ENCODE measurements around the gene FGFR2. TPM values are rescaled to one million over a fixed set of nuclear protein-coding genes. Genes with fewer than 3 reads are reported as not detected.

The FGFR2 gene
- total RNA-seq, 1 experiment from 2014 or later, result 19.7 TPM

DNA sequence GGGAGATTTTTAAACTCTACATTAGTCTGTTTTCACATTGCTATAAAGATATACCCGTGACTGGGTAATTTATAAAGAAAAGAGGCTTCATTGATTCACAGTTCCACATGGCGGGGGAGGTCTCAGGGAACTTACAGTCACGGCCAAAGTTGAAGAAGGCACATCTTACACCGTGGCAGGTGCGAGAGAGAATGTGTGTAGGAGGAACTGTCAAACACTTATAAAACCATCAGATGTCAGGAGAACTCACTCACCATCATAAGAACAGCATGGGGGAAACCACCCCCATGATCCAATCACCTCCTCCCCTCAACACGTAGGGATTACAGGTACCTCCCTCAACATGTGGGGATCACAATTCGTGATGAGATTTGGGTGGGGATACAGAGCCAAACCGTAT, 129.5 kb downstream of the FGFR2 start (continued):
- TF ChIP-seq, protein P1, sequence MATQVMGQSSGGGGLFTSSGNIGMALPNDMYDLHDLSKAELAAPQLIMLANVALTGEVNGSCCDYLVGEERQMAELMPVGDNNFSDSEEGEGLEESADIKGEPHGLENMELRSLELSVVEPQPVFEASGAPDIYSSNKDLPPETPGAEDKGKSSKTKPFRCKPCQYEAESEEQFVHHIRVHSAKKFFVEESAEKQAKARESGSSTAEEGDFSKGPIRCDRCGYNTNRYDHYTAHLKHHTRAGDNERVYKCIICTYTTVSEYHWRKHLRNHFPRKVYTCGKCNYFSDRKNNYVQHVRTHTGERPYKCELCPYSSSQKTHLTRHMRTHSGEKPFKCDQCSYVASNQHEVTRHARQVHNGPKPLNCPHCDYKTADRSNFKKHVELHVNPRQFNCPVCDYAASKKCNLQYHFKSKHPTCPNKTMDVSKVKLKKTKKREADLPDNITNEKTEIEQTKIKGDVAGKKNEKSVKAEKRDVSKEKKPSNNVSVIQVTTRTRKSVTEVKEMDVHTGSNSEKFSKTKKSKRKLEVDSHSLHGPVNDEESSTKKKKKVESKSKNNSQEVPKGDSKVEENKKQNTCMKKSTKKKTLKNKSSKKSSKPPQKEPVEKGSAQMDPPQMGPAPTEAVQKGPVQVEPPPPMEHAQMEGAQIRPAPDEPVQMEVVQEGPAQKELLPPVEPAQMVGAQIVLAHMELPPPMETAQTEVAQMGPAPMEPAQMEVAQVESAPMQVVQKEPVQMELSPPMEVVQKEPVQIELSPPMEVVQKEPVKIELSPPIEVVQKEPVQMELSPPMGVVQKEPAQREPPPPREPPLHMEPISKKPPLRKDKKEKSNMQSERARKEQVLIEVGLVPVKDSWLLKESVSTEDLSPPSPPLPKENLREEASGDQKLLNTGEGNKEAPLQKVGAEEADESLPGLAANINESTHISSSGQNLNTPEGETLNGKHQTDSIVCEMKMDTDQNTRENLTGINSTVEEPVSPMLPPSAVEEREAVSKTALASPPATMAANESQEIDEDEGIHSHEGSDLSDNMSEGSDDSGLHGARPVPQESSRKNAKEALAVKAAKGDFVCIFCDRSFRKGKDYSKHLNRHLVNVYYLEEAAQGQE (IDR thresholded peaks at IDR 0.05; ENCODE audit: low read depth), result no peak
- TF ChIP-seq EGR1 (IDR thresholded peaks at IDR 0.05; ENCODE audit: low read depth), result no peak

DNA sequence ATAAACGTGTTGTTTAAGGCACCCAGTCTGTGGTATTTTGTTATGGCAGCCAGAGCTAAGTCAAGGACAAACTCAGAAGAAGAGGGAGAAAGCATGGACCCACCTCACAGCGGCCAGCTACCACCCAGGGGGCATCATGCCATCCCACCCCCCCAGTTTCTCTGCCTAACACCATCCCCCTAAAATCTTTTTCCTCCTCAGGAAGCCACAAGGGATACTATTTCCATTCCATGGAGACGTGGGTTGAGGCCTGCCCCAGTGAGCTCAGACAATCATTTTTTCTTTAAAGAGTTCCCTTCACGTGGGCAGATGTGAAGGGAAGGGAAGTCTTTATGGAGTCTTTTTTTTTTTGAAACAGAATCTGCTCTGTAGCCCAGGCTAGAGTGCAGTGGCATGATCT, 131.8 kb downstream of the FGFR2 start:
- Histone ChIP-seq H2AFZ (ENCODE audit: low read depth, low read length, poor library complexity, severe bottlenecking) (no peak overlapping the region), H3K36me3 (ENCODE audit: control insufficient read depth in 1 of 2, insufficient read depth in 2 of 2, low read length in 2 of 2) (no peaks in the 10 kb centered on the region), H3K9me3 (ENCODE audit: control insufficient read depth in 1 of 2, insufficient read depth in 1 of 2, low read depth in 1 of 2, low read length in 2 of 2) (no peaks in the 10 kb centered on the region), H3K4me3 (replicated peaks in 1 of 2; ENCODE audit: low read depth in 1 of 2, low read length in 2 of 2) (no peak overlapping the region), H3K9me2 (ENCODE audit: insufficient read depth) (no peaks in the 10 kb centered on the region), H3K79me2 (ENCODE audit: insufficient read depth, low read length) (no peaks in the 10 kb centered on the region), H3K27ac (ENCODE audit: low read depth, low read length) (no peak overlapping the region), H4K20me1 (ENCODE audit: insufficient read depth) (no peaks in the 10 kb centered on the region), H3K27me3 (ENCODE audit: insufficient read depth, low read length) (peaks cover 8% of the 10 kb centered on the region; the same call in 1 of the 2 replicates), H3K9ac (ENCODE audit: low read length) (no peak overlapping the region), H3K4me2 (ENCODE audit: low read length) (no peak overlapping the region), H3K4me1 (ENCODE audit: control insufficient read depth in 1 of 2, insufficient read depth in 2 of 2, low read length in 2 of 2) (no peaks in the 10 kb centered on the region)
- BruUV-seq (replicated peaks), result no TSS peak
- CTCF ChIA-PET, result no interaction called here
- ATAC-seq, result no peak
- RAD21 ChIA-PET (ENCODE audit: low non-redundant PET in 1 of 2, low total read pairs in 2 of 2, uncharacterized antibody in 2 of 2, unreplicated experiment in 2 of 2), result no interaction called here
- POLR2A ChIA-PET, result no interaction called here
- TF ChIP-seq YY1 (IDR thresholded peaks at IDR 0.05; ENCODE audit: extremely low read depth, insufficient replicate concordance, low read depth, low read length) (no peak), POLR2A (IDR thresholded peaks at IDR 0.05; ENCODE audit: borderline replicate concordance, extremely low read depth, insufficient read depth, insufficient read length) (no peak), SP1 (IDR thresholded peaks at IDR 0.05; ENCODE audit: low read depth) (no peak), FOSL1 (IDR thresholded peaks at IDR 0.05; ENCODE audit: low read depth) (no peak), EZH2 (IDR thresholded peaks at IDR 0.05) (no peak), TCF7L2 (IDR thresholded peaks at IDR 0.05; ENCODE audit: borderline replicate concordance, extremely low read depth, insufficient read depth, insufficient read length) (no peak), ZFX (IDR thresholded peaks at IDR 0.05) (no peak), SIN3A (IDR thresholded peaks at IDR 0.05; ENCODE audit: low read depth) (no peak), POLR2AphosphoS5 (IDR thresholded peaks at IDR 0.05; ENCODE audit: low read depth, low read length) (no peak), JUND (IDR thresholded peaks at IDR 0.05) (no peak), CBX3 (IDR thresholded peaks at IDR 0.05; ENCODE audit: low read depth) (no peak), SRF (IDR thresholded peaks at IDR 0.05; ENCODE audit: low read depth) (no peak), EGR1 (IDR thresholded peaks at IDR 0.05; ENCODE audit: low read depth) (no peak), ELF1 (IDR thresholded peaks at IDR 0.05; ENCODE audit: borderline replicate concordance, low read depth) (no peak), RAD21 (IDR thresholded peaks at IDR 0.05; ENCODE audit: low read depth) (no peak), ATF3 (IDR thresholded peaks at IDR 0.05) (no peak)
- TF ChIP-seq, protein P2, sequence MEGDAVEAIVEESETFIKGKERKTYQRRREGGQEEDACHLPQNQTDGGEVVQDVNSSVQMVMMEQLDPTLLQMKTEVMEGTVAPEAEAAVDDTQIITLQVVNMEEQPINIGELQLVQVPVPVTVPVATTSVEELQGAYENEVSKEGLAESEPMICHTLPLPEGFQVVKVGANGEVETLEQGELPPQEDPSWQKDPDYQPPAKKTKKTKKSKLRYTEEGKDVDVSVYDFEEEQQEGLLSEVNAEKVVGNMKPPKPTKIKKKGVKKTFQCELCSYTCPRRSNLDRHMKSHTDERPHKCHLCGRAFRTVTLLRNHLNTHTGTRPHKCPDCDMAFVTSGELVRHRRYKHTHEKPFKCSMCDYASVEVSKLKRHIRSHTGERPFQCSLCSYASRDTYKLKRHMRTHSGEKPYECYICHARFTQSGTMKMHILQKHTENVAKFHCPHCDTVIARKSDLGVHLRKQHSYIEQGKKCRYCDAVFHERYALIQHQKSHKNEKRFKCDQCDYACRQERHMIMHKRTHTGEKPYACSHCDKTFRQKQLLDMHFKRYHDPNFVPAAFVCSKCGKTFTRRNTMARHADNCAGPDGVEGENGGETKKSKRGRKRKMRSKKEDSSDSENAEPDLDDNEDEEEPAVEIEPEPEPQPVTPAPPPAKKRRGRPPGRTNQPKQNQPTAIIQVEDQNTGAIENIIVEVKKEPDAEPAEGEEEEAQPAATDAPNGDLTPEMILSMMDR (IDR thresholded peaks at IDR 0.05 in 2 of 3, conservative IDR thresholded peaks at IDR 0.05 in 1 of 3; ENCODE audit: borderline replicate concordance in 1 of 3, insufficient read depth in 1 of 3, low read depth in 2 of 3, low read length in 2 of 3), result no peak
- TF ChIP-seq, protein P1 (IDR thresholded peaks at IDR 0.05; ENCODE audit: low read depth), result no peak
- no peak for DNase-seq (ENCODE audit: low read depth, low spot score)
- intact Hi-C loops (cut with micrococcal nuclease), result no loop called here
